HG02623 (cell line): ENCODE data around the gene NFAM1.

Experiments
- ATAC-seq: cut with Tn5 transposase; IDR thresholded peaks from one replicate; pipeline ENCODE4 v1.9.1; 2021; ENCODE audit warnings: moderate library complexity; ENCODE audit not compliant: unreplicated experiment

Gene NFAM1

DNA sequence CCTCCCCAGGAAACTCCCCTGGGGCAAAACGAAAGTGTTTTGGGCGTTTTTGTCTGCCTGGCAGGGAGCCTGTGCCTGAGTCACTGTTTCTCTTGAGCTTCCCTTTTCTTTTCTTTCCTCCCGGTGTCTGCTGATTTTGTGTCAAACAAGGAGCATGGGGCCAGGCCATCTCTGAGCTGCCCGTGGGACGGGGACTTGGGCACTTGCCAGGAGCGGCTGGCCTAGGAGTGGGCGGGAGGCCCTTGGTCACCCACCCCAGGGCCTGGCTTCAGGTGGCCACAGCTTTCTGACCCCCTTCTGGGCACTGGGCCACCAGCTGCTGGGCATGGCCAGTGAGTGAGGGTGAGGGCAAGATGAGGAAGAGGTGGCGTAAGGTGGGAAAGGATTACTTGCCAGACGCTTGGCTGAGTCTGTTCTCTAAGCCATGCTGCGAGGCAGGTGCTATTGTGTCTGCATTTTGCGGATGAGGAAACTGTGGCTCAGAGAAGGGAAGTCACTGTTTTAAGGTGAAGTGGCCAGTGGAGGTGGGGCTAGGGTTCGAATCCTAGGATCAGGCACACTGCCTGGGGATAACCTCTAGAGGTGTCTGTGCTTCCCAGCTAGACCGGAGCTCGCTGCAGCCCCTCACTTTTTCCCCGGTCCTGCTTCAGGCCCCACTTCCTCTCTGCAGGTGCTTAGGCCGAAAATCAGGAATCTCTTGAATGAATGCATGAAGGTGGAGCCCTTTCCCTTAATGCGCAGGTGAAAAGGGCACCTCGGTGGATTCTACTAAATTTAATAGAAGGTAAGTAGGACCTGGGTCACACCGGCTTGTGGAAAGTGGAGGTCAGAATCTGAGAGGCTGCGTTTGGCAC, 7.8 kb upstream of the NFAM1 start:
- no peak for ATAC-seq

DNA sequence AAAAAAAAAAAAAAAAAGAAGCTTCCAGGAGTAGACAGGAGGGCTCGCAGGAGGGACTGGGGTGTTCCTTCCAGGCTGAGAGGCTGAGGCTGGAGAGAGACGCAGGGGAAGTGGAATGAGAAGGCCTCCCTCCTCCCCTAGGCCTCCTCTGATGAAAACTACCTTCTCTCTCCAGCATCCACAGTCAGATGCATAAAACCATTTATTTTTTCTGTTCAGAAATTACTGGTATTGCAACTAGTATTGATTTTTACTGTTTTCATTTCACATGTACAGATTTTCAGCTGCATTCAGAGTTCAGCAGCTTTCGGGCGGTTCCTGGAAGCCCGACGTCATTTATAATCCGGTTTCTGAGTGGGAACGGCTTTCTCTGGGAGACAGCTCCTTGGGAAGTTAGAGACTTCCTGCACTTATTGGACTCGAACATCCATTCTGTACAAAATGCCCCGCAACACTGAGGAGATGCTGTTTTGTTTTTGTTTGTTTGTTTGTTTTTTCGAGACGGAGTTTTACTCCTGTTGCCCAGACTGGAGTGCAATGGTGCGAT, 6.9 kb upstream of the NFAM1 start:
- no peak for ATAC-seq

DNA sequence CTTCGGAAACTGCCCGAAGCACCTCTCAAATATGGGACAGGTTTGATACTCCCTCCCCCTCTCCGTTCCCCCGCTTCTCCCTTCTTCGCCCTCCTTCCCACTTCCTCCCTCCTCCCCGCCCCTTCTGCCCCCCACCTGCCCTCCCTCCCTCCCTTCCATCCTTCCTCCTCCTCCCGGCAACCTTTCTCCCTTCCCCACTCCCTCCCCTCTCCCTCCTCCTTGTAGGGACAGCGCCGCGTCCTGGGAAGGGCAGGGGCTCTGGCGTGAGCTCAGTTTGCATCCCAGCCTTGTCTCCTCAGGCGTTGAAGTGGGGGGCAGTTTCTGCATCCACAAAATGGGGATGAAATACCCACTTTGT, 6.1 kb upstream of the NFAM1 start:
- no peak for ATAC-seq

DNA sequence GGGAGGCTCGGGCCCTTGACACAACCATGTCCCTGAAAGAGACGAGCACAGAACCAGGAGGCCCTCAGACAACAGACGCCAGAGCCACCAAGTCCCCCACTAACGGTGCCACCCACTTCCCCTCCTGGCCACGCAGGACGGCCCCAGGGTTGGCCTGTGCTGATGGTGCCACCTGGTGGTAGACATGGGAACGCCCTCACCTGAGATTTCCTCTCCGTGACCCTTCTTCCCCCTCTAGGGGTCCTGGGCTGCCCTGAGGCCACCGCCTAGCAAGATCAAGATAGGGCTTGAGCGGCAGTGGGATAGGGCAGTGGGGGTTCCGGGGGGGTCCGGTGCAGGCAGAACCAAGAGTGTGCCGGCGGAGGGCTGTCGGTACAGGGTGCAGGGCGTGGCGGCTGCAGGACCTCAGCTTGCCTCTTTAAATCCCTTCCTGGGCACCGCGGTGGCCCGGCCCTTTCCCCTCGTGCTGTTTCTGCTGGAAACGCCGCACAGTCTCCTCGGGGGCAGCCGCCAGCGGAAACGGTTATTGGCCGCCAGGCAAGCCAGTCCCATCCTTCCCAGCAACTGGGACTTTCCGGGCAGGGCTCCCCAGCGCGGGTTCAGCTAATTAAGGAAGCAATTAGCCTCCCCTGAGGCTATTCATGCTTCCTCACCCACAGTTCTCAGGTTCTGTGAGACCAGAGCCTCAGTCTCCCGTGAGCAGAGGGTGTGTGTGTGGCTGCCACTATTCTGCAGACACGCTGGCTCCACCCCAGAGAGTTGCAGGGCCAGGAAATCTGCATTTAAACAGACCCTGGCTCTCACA, 5.5 kb upstream of the NFAM1 start:
- ATAC-seq: no peak

DNA sequence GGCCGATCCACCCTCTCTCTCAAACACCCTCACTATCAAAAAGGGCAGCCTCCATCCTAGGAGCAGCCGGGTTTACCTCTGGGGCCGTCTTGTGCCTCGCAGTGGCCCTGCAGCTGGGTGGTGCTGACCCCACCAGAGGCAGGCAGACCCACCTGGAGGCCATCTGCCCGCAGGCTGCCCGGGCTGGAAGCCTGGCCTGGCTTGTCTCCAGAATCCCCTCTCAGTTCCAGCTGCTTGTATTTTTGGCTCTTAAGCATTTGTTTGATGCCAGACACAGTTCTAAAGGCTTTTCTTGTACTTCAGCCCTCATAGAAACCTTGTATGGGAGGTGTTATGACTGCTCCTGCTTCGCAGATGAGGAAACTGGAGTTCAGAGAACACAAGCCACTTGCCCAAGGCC, 4.2 kb upstream of the NFAM1 start:
- no peak for ATAC-seq

DNA sequence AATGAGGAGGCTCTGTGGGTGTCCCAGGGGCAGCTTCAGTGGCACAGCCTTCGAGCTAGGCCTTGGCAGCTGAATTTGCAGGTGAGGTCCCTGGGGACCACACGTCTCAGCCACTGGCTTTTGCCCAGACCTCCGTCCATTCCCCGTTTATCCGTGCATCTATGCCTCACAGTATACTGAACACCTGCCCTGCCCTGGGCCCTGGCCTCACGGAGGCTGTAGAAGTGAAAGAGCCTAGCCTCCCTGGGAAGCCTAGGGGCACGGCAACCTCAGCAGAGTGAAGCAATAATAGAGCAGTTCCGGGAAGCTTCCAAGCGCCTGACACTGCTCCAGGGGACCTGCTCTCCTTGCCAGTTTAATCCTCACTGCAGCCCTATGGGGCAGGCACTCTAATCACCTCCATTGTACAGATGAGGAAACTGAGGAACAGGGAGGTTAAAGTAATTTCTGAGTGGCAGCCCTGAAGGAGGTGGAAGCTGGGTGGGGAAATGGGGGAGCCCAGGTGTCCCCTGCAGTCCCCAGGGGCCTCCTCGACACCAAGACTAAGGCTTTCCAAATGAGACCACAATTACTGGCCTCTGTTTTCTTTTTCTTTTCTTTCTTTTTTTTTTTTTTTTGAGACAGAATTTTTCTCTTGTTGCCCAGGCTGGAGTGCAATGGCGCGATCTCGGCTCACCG, 2.7 kb upstream of the NFAM1 start:
- no peak for ATAC-seq

DNA sequence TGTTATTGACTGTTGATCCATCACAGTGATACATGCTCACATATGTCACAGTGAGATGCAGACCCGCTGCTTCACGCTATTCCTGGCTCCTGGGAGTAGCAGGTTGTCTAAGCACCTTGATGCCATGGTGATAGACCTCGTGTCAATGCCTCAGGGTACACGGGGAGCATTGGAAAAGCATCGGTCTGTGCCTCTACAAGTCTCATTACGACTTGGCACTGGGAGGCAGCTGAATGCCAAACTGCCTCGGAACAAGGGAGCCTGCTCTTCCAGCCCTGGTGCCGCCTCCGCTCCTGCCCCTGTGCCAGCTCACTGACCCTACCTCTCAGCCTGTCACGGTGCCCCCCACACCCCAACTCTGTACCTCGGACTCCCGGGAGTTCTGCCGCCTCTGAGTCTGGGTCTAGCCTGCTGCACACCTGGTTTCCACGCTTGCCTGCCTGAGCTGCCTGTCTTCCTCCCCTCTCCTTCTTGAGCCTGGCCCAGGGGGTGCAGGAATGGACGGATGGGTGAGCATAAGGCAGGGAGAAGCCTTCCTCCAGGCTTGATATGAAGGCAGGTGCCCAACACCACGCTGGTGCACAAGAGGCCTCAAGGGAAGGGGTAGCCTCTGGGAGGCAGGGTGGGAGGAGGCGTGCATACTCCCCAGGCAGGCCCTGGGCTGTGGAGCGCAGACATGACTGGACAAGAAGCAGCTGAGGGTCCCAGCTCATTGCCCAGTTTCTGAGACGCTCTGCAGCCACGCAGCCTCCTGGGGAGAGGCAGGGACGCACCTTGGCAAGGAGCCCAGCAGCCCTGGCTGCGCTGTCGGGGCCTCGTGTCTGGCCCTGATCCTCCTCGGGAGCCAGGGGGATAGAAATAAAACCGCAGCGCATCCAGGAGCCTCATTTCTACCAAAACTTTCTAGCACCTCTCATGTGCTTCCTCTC, 1.8 kb upstream of the NFAM1 start:
- ATAC-seq: no peak

DNA sequence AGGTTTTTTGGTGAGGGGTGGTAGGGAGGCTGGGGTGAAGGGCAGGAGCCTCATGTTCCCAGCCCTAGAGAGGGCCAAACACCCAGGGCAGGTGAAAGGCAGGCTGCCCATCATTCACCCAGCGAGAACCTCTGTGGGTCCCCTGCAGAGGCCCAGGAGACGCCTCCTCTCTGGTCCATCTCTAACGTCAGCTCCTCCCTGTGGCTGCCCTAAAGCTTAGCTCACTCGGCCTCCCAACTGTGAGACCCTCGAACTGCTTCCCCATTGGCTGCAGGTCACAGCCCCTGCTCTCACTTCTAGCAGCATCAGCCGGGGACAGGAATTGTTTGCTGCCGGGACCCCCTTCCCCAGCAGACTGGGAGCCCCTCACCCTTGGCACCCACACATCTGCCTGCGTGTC, 615 bp upstream of the NFAM1 start:
- ATAC-seq: no peak

DNA sequence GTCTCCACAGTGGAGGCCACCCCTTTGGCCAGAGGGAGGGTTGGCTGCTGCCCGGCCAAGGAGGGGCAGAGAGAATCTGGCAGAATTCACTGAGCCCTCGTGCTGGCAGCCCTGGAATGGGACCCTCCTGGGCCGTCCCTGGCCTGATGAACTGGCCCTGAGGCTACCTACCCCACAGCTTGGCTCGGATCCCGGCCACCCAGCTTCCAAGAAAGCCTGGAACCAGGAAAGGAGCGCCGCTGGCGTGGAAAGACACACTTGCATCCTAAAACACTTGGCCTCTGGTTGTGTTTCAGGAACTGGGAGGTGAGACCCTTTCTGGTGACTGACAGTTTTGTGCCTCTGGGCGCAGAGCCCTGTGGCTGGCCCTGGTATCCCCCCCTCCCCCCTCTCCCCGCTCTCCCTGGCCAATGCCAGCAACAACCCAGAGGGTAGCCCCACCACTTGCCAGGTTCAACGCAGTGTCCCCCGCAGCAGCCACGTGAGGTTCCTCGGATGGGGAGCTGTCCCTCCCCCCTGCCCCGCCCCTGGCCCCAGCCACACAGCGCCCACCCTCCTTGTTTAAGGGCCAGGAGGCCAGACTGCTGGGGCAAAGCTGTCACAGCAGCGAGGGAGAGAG, 693 bp downstream of the NFAM1 start:
- ATAC-seq: no peak

DNA sequence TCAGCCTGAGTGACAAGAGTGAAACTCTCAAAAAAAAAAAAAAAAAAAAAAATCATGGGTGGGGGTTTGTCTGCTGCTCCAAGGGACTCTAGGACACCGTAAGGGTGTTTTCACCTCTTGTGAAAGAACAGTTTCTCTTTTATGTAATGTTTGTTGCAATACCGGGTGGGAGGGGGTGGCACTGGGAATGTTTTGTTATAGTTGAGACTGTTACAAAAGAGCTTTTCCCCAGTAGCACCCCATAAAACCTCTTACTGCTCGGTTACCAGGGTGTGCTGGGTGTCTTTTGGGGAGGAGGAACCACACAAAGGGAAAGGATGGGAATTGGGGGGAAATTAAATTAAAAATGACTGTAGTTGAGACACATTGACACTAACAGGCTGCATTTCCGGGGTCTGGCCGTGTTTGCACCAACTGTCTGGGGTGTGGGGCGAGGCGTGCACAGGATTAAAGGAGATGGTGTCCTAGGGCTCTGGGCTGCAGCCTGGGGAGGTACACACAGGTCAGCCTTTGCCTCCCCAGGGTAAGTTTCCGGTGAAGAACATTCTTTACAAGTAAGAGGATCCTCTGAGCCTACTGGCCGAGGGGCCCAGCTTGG, 1.6 kb downstream of the NFAM1 start:
- no peak for ATAC-seq

DNA sequence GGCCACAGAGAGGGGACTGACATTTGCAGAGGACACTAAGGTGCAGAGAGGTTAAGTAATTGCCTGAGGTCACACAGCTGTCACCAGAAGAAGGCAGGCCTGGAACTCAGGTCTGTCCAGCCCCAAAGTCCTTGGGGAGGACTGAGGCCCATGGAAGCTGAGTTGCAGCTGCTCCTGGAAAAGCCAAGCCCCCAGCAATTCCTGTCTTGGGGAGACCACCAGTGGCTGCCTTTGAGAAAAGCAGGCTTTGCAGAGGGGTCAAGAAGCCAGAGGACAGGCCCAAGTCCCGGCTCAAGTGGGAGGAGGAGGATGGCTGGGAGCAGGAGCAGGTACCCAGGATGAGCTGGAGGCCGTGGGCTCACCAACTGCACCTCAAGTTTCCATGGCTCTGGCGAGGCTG, 3.4 kb downstream of the NFAM1 start:
- ATAC-seq: no peak

DNA sequence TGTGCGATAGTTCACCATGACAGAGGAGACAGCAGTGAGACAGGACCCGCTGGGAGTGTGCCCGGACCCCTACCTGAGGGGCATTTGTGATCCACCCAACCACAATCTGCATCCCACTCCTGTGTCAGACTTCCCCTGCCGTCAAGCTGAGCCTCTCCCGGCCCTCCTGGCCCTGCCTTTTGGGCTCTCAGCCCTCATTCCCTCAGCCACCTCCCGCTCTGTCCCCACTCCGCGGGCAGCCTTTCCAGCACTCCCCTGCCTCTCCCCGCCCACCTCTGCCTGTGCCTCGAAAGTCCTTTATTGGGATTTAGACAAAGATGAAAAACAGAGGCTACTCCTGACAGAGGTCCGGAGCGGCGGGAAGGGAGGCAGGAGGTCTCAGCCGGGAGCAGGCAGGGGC, 4.2 kb downstream of the NFAM1 start:
- ATAC-seq: no peak

DNA sequence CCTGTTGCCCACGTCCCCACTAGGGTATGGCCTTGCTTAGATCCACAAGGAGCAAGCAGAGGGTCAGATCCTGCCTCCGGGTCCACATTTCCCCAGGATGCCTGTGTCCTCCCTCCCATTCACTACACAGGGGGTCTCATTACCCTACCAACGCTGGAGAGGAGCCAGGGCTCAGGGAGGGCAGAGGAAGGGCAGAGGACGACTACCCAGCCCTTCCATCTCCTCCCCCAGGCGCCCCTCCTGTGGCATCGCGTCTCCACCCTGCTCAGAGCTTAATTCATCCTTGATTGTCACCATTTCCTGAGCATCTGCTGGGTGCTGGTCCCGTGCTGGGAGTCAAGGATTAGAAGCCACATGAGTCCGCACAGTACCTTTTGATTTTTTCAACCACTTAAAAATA, 5.0 kb downstream of the NFAM1 start:
- ATAC-seq: no peak

DNA sequence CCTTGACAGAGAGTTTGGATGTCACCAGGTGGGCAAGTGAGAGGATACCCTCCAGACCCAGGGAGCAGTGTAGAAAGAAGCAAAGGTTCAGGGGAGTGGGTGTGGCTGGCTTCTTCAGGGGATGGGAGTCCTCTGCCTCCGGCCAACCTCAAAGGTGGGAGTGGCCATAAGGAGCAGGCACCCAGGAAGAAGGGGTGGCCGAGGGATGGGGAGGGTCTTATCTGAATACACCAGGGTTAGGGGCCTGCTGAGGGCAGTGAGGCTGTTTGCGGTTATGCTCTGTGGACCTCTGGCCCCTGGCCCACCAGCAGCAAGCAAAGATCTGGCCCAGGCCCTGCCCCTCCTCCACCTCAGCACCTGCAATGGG, 6.2 kb downstream of the NFAM1 start:
- no peak for ATAC-seq

DNA sequence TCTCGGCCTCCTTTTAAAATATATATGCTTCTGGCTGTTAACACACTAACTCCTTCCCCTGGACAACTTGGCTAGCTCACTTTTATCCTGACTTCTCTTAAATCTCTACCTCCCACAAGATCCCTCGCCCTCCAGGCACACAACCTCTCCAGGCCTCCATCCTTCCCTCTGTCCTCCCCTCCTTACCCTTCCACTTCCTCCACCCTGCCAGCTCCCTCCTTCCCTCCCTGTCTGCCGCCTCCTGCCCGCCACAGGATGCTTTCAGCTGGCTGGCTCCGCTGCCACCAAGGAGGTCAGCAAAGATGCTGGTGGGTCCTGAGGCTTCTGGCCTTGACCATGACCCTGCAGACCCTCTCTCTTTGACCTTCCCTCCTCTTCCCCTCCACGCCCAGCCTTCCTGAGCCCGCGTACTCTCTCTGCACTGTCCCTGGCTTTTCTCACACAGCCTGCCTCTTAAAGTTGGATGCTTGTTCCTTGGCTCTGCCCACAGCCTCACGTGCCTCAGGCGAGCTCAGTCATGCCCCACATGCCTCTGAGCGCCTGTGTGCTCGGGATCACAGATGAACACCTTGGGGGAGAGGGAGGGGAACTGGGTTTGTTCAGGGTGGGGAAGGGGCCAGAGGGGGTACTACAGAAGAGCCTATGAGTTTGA, 6.7 kb downstream of the NFAM1 start:
- ATAC-seq: no peak

DNA sequence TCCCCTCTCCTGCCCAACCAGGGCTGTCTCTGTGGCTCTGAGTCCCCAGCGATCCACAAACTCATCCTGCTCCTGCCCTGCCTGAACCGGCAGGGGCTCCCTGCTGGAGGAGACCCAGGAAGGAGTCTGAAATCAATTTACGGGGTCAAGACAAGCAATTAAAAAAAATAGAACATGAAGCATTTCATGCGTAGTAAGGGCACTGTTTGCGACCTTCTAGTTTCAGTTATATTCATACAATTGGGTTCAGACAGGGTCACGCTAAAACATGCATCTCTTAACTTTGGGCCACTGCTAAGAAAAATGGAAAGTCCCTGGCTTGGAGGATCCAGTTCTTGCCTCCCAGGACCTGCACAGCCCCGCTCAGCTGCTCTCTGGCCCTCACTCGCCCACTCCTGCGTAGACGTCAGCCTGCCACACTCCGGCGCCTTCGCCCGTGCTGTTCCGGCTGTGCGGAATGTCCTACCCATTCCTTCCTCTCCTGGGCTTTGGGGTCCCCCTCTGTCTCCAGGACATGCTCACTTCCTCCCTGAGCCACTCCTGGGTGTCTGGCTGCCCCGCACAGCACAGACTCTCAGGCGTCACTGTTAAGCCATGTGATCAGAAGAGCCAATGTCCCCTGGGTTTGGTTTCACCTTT, 12.8 kb downstream of the NFAM1 start:
- no peak for ATAC-seq

DNA sequence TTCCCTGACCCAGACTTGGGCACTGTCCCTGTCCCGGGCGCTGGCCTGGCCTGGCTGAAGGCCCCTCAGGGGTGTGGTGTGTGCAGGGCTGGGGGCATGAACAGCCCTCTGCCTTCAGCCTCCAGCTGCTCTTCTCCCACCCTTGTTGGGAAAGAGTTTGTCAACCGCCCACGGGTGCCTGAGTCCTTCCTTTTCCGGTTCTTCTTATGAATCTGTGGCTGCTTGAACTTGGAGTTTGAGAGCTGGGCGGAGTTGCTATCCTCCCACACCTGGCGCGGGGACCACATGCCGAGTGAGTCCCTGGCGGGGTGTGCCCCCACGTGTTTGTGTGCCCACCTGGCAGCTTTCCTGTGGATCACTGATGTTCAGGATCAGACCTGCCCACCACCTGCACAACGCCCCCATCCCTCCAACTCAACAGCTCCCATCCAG, 13.4 kb downstream of the NFAM1 start:
- no peak for ATAC-seq

DNA sequence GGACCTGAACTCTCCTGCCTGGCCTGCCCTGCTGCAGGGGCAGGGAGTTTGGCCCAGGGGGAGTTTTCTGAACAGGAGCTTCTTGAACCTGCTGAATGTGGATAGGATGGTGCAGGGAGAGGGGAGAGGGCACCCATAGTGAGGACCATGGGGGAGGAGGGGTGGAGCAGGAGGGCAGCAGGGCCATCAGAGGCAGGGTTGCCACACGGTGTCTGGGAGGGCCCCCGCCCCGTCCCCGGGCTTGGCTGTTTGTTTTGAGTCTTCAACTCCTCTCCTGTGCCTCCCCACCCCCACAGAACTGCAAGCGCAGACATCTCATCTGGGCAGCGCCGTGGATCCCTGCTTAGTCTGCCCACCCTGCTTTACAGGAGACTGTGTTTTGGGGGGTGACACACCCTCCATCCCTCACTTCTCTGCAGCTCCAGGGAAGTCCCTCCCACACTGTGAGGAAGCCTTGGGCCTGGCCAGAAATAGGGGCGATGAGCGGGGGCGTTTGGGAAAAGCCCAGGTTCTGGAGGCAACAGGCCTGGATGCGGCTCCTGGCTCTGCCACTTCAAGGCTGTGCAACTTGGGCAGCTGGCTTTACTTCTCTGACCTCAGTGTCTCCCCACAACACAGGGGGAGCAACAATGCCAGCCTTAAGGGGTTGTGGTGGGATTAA, 14.4 kb downstream of the NFAM1 start:
- no peak for ATAC-seq
